SK-N-SH treated with all-trans-retinoic acid at 6 μM for 48 hours (cell line): ENCODE measurements around the gene SOCS3.

Experiments
- CSDC2 ChIP-seq: fragments of 250-450 bp; sonication (Bioruptor Pico); IDR thresholded peaks from 2 replicates; pipeline ENCODE4 v1.5.0; 2020; ENCODE audit warnings: mild to moderate bottlenecking, moderate library complexity
- ISL1 ChIP-seq: fragments of 250-450 bp; sonication (Bioruptor Pico); IDR thresholded peaks from 2 replicates; pipeline ENCODE4 v2.1.2; 2022; ENCODE audit warnings: mild to moderate bottlenecking, moderate library complexity
- OSR1 ChIP-seq: fragments of 250-450 bp; sonication (Bioruptor Pico); IDR thresholded peaks from 2 replicates; pipeline ENCODE4 v1.8.0; 2022; ENCODE audit warnings: moderate library complexity, mild to moderate bottlenecking, inconsistent platforms
- PPARA ChIP-seq: fragments of 250-450 bp; sonication (Bioruptor Pico); IDR thresholded peaks from 2 replicates; pipeline ENCODE4 v1.5.0; 2020; ENCODE audit warnings: mild to moderate bottlenecking, borderline replicate concordance
- RARB ChIP-seq: fragments of 250-450 bp; sonication (Bioruptor Pico); IDR thresholded peaks from 2 replicates; pipeline ENCODE4 v1.8.0; 2021; ENCODE audit warnings: mild to moderate bottlenecking, moderate library complexity
- TCF4 ChIP-seq: fragments of 250-450 bp; sonication (Bioruptor Pico); IDR thresholded peaks from 2 replicates; pipeline ENCODE4 v1.8.0; 2021; ENCODE audit warnings: mild to moderate bottlenecking, moderate library complexity, borderline replicate concordance
- ZC3H10 ChIP-seq: fragments of 250-450 bp; sonication (Bioruptor Pico); IDR thresholded peaks from 2 replicates; pipeline ENCODE4 v1.5.1; 2021; ENCODE audit warnings: mild to moderate bottlenecking, moderate library complexity
- ZFP3 ChIP-seq: fragments of 250-450 bp; sonication (Bioruptor Pico); IDR thresholded peaks from 2 replicates; pipeline ENCODE4 v1.5.0; 2020; ENCODE audit warnings: mild to moderate bottlenecking, moderate library complexity
- ZFP30 ChIP-seq: fragments of 450-650 bp; formaldehyde crosslinking; IDR thresholded peaks from 2 replicates; pipeline ENCODE4 v1.5.0; 2022; ENCODE audit warnings: mild to moderate bottlenecking, moderate library complexity
- ZNF8 ChIP-seq: fragments of 450-650 bp; formaldehyde crosslinking; IDR thresholded peaks from 2 replicates; pipeline ENCODE4 v1.5.0; 2020; ENCODE audit warnings: mild to moderate bottlenecking, moderate library complexity
- TF ChIP-seq, protein P1 (sequence below): fragments of 250-450 bp; sonication (Bioruptor Pico); IDR thresholded peaks from 2 replicates; pipeline ENCODE4 v1.8.0; 2020; ENCODE audit warnings: mild to moderate bottlenecking, moderate library complexity, borderline replicate concordance
- TF ChIP-seq, protein P2 (sequence below): fragments of 250-450 bp; sonication (Bioruptor Pico); IDR thresholded peaks from 2 replicates; pipeline ENCODE4 v1.8.0; 2021; ENCODE audit warnings: low read depth, mild to moderate bottlenecking, moderate library complexity, borderline replicate concordance

DNA sequence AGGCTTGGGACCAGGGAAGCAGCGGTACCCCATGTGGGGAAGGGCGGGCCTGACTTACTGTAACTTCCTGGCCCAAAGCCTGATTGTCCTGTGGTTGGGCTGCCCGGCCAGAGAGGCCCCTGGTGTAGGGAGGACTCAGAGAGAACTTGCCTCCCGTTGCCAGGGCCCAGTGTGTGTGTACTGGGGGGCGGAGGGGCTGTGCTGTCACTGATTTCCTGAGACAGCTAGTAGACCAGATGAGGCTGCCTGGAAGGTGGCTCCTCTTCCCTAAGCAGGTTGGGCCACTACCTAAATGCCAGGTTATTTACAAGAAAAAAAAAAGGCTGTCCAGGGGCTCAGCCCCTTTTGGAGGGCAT, 16.7 kb downstream of the SOCS3 start:
- no peak for TF ChIP-seq CSDC2 (CRISPR knock-in tag)
- TF ChIP-seq, protein P1, sequence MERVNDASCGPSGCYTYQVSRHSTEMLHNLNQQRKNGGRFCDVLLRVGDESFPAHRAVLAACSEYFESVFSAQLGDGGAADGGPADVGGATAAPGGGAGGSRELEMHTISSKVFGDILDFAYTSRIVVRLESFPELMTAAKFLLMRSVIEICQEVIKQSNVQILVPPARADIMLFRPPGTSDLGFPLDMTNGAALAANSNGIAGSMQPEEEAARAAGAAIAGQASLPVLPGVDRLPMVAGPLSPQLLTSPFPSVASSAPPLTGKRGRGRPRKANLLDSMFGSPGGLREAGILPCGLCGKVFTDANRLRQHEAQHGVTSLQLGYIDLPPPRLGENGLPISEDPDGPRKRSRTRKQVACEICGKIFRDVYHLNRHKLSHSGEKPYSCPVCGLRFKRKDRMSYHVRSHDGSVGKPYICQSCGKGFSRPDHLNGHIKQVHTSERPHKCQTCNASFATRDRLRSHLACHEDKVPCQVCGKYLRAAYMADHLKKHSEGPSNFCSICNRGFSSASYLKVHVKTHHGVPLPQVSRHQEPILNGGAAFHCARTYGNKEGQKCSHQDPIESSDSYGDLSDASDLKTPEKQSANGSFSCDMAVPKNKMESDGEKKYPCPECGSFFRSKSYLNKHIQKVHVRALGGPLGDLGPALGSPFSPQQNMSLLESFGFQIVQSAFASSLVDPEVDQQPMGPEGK (CRISPR knock-in tag): peak; percentile 75; the same call in 1 of the 2 replicates
- no peak for TF ChIP-seq OSR1 (CRISPR knock-in tag)
- no peak for TF ChIP-seq ZFP30 (CRISPR knock-in tag)
- no peak for TF ChIP-seq ZFP3 (CRISPR knock-in tag)
- no peak for TF ChIP-seq ZNF8 (CRISPR knock-in tag)
- TF ChIP-seq ZC3H10 (CRISPR knock-in tag): 0 out of 2 replicates have a peak, but pooled peaks have one; percentile 35
- no peak for TF ChIP-seq RARB (CRISPR knock-in tag)
- TF ChIP-seq ISL1 (CRISPR knock-in tag): no peak
- TF ChIP-seq, protein P2, sequence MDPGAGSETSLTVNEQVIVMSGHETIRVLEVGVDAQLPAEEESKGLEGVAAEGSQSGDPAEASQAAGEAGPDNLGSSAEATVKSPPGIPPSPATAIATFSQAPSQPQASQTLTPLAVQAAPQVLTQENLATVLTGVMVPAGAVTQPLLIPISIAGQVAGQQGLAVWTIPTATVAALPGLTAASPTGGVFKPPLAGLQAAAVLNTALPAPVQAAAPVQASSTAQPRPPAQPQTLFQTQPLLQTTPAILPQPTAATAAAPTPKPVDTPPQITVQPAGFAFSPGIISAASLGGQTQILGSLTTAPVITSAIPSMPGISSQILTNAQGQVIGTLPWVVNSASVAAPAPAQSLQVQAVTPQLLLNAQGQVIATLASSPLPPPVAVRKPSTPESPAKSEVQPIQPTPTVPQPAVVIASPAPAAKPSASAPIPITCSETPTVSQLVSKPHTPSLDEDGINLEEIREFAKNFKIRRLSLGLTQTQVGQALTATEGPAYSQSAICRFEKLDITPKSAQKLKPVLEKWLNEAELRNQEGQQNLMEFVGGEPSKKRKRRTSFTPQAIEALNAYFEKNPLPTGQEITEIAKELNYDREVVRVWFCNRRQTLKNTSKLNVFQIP (CRISPR knock-in tag): no peak
- TF ChIP-seq TCF4: no peak
- TF ChIP-seq PPARA (CRISPR knock-in tag): no peak
